ENCODE data around the gene SCNN1A.

The SCNN1A gene

GRCh38 chr12:6334359-6334758 is 41.0 kb downstream of the SCNN1A start:
- DNase-seq (ENCODE audit: low read depth): no peak

- no peak for DNase-seq (ENCODE audit: low read depth)
Observed at GRCh38 chr12:6333566-6333965, 41.8 kb downstream of the SCNN1A start.

- DNase-seq (ENCODE audit: low read depth): no peak
Observed at GRCh38 chr12:6333029-6333428, 42.3 kb downstream of the SCNN1A start.

- no peak for DNase-seq (ENCODE audit: low read depth)
Observed at GRCh38 chr12:6332459-6332858, 42.9 kb downstream of the SCNN1A start.

- no peak for DNase-seq (ENCODE audit: low read depth)
Observed at GRCh38 chr12:6330999-6331714, 44.2 kb downstream of the SCNN1A start.

GRCh38 chr12:6330192-6330591 is 45.2 kb downstream of the SCNN1A start:
- DNase-seq (ENCODE audit: low read depth): no peak

GRCh38 chr12:6329703-6330064 is 45.7 kb downstream of the SCNN1A start:
- no peak for DNase-seq (ENCODE audit: low read depth)

- DNase-seq (ENCODE audit: low read depth): no peak
Observed at GRCh38 chr12:6328945-6329702, 46.2 kb downstream of the SCNN1A start.

- DNase-seq (ENCODE audit: low read depth): no peak
Observed at GRCh38 chr12:6328045-6328779, 47.2 kb downstream of the SCNN1A start.

- no peak for DNase-seq (ENCODE audit: low read depth)
Observed at GRCh38 chr12:6327229-6328041, 47.9 kb downstream of the SCNN1A start.

GRCh38 chr12:6326316-6327228 is 48.8 kb downstream of the SCNN1A start:
- DNase-seq (ENCODE audit: low read depth): no peak

GRCh38 chr12:6324936-6325750 is 50.2 kb downstream of the SCNN1A start:
- DNase-seq (ENCODE audit: low read depth): no peak

GRCh38 chr12:6323995-6324711 is 51.2 kb downstream of the SCNN1A start:
- DNase-seq (ENCODE audit: low read depth): no peak

- no peak for DNase-seq (ENCODE audit: low read depth)
Observed at GRCh38 chr12:6323340-6323994, 51.9 kb downstream of the SCNN1A start.

- no peak for DNase-seq (ENCODE audit: low read depth)
Observed at GRCh38 chr12:6322969-6323339, 52.4 kb downstream of the SCNN1A start.

- DNase-seq (ENCODE audit: low read depth): no peak
Observed at GRCh38 chr12:6322352-6322751, 53.0 kb downstream of the SCNN1A start.

GRCh38 chr12:6321905-6322304 is 53.5 kb downstream of the SCNN1A start:
- no peak for DNase-seq (ENCODE audit: low read depth)

GRCh38 chr12:6319446-6319845 is 55.9 kb downstream of the SCNN1A start:
- DNase-seq (ENCODE audit: low read depth): no peak

- DNase-seq (ENCODE audit: low read depth): no peak
Observed at GRCh38 chr12:6318440-6318879, 56.9 kb downstream of the SCNN1A start.

Data from stimulated activated CD8-positive, alpha-beta memory T cell treated with anti-CD3 and anti-CD28 coated beads, Interleukin-12 subunit alpha, Interleukin-12 subunit beta, amount 100 ng/mL, for 4 hours (primary cell).